Natural killer cell (primary cell): Measurements from ENCODE around the gene STOML1. TPM values are rescaled to one million over a fixed set of nuclear protein-coding genes. Genes with fewer than 3 reads are reported as not detected.
A peak's percentile ranks its signal among the peaks of the same experiment; 100 is the strongest.

Source experiments
- ATAC-seq, 3 donors: fragments of 150-1000 bp in 2 of 3; fragments of 200-7000 bp in 1 of 3; cut with Tn5 transposase; 1 replicate in 1 of 3; 2 replicates in 2 of 3; pipeline ENCODE4 v1.10.0; 2021; ENCODE audit warnings: mild to moderate bottlenecking in 2 of 3, moderate library complexity in 2 of 3
- DNase-seq, 2 donors: peaks; one replicate each; pipeline versions ENCODE4 v3.0.0 to v3.0.0-alpha.2; 2013 to 2021; ENCODE audit warnings: mixed read lengths in 1 of 2
- H3K27ac ChIP-seq: one replicate; pipeline ENCODE4 v1.5.1; 2013; ENCODE audit warnings: mild to moderate bottlenecking, low read length
- H3K27me3 ChIP-seq: one replicate; pipeline ENCODE4 v1.6.1; 2013; ENCODE audit warnings: low read length; ENCODE audit not compliant: control insufficient read depth, insufficient read depth
- H3K36me3 ChIP-seq: one replicate; pipeline ENCODE4 v1.6.1; 2013; ENCODE audit warnings: low read length; ENCODE audit not compliant: control insufficient read depth, insufficient read depth
- H3K4me1 ChIP-seq: one replicate; pipeline ENCODE4 v1.6.1; 2013; ENCODE audit warnings: low read length; ENCODE audit not compliant: control insufficient read depth, insufficient read depth
- H3K4me3 ChIP-seq: one replicate; pipeline ENCODE4 v1.5.1; 2013; ENCODE audit warnings: low read length
- H3K9me3 ChIP-seq: one replicate; pipeline ENCODE4 v1.6.1; 2013; ENCODE audit warnings: low read length; ENCODE audit not compliant: control insufficient read depth, insufficient read depth
- H3K27ac Mint-ChIP-seq, 2 donors: one replicate each; pipeline ENCODE4 v1.8.0; 2022; ENCODE audit warnings: mild to moderate bottlenecking in 2 of 2, mixed read lengths in 2 of 2, moderate library complexity in 1 of 2
- H3K27me3 Mint-ChIP-seq, 2 donors: one replicate each; pipeline ENCODE4 v1.8.0; 2022; ENCODE audit warnings: low read depth in 2 of 2, mixed read lengths in 2 of 2
- H3K36me3 Mint-ChIP-seq: one replicate; pipeline ENCODE4 v1.8.0; 2022; ENCODE audit warnings: mixed read lengths
- H3K4me1 Mint-ChIP-seq, 2 donors: one replicate each; pipeline ENCODE4 v1.8.0; 2022; ENCODE audit warnings: mixed read lengths in 2 of 2
- H3K4me3 Mint-ChIP-seq: one replicate; pipeline ENCODE4 v1.8.0; 2022; ENCODE audit warnings: mild to moderate bottlenecking, moderate library complexity, mixed read lengths
- H3K9me3 Mint-ChIP-seq, 2 donors: one replicate each; pipeline ENCODE4 v1.8.0; 2022; ENCODE audit warnings: mixed read lengths in 2 of 2
- CTCF ChIP-seq: fragments of 200-600 bp; IDR thresholded peaks from one replicate; pipeline ENCODE4 v1.8.0; 2022; ENCODE audit warnings: antibody characterized with exemption
- WGBS: methylation state at CpG from one replicate; pipeline ENCODE4 v1.1.7; 2013; ENCODE audit warnings: missing lambda C conversion rate; ENCODE audit not compliant: insufficient coverage; 5-methylcytosine and 5-hydroxymethylcytosine counted together
- intact Hi-C: fragments of 100-400 bp; cut with micrococcal nuclease; formaldehyde crosslinking; loops from one replicate; pipeline ENCODE4 v1.14.2; 2022
- total RNA-seq, 4 donors: library from RNA; stranded (reverse); fragments of 120-200 nt in 1 of 4; gene quantifications; one replicate each; pipeline versions ENCODE4 v1.2.3 to v1.2.4, GENCODE V29; 2013 to 2022

STOML1 gene
- total RNA-seq, 3 donors from 2014 or later (not counting 1 experiment from before 2014, with no cell fraction given), result 5.6 to 8.2 (median 7.0) TPM

DNA sequence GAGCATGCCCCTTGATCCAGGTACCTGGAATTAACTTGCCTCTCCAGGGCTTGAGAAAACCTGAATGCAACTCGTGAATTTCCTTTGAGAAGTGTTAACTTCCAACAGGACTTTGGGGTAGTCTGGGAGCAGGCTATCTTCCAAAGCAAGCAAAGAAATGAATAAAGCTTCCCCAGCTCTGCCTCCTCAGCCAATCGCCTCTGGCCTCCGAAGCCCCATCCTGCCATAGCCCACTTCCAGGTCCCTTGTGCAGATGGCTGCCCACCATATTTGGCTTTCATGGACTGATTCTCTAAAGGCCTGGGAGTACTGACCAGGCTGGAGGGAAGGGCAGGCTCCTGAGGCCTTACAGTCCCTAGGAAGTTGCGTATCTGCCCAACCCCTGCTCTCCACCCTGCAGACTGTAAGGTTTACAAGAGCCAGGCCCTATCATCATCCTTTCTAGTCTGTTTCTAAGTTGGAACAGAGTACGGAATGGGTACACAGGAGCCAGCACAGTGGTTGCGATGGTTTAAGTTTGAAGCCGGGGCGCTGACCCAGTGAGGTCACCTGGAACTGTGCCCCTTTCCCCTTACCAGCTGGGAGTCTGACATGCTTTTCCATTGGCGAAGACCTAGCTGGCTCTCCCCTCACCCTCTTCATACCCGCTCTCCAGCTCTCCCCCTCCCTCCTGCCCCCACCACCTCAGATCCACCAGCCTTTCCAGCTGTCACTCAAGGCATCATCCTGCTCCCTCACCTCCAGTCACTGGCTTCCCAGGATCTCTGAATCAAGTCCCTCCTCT is 1.3 kb upstream of the STOML1 start:
- DNase-seq (no peak), ATAC-seq (no peak)
- peak overlapping the region; percentile 99 for H3K4me3 Mint-ChIP-seq
- Histone ChIP-seq H3K27ac (no peak overlapping the region), H3K36me3 (peaks cover 9% of the 10 kb centered on the region), H3K27me3 (no peaks in the 10 kb centered on the region), H3K4me3 (no peak overlapping the region), H3K9me3 (no peaks in the 10 kb centered on the region), H3K4me1 (peaks cover 59% of the 10 kb centered on the region)
- no peak for TF ChIP-seq CTCF
- H3K27me3 Mint-ChIP-seq, result no peaks in the 10 kb centered on the region
- H3K27ac Mint-ChIP-seq, result peak overlapping the region; percentile 89 to 95
- intact Hi-C loops, result no loop called here
- 96% methylated on average over 10 of the region's 10 CpGs for whole genome bisulfite sequencing
- H3K36me3 Mint-ChIP-seq, result no peaks in the 10 kb centered on the region
- peaks cover 45 to 67% of the 10 kb centered on the region in 2 donors for H3K4me1 Mint-ChIP-seq
- H3K9me3 Mint-ChIP-seq, result no peaks in the 10 kb centered on the region

- peaks cover 42 to 61% of the 10 kb centered on the region in 2 donors for H3K4me1 Mint-ChIP-seq
- H3K36me3 ChIP-seq, result peaks cover 2% of the 10 kb centered on the region
- DNase-seq, result peak in 1 of 2 donors; percentile 31
- no peaks in the 10 kb centered on the region for H3K9me3 Mint-ChIP-seq
- TF ChIP-seq CTCF, result peak; percentile 55
- no peaks in the 10 kb centered on the region for H3K27me3 ChIP-seq
- WGBS, result 82% methylated on average over 5 of the region's 5 CpGs
- ATAC-seq, result no peak
- no peaks in the 10 kb centered on the region for H3K9me3 ChIP-seq
- peak overlapping the region; percentile 35 for H3K27ac ChIP-seq
- peak overlapping the region; percentile 8 for H3K4me3 ChIP-seq
- peaks cover 51% of the 10 kb centered on the region for H3K4me1 ChIP-seq
- H3K27me3 Mint-ChIP-seq, result no peaks in the 10 kb centered on the region
- intact Hi-C loops, result no loop called here
- peak overlapping the region; percentile 51 to 79 for H3K27ac Mint-ChIP-seq
- peak overlapping the region; percentile 89 for H3K4me3 Mint-ChIP-seq
- H3K36me3 Mint-ChIP-seq, result no peaks in the 10 kb centered on the region
Measured at GRCh38 chr15:73992594-73992898, 451 bp upstream of the STOML1 start.

DNA sequence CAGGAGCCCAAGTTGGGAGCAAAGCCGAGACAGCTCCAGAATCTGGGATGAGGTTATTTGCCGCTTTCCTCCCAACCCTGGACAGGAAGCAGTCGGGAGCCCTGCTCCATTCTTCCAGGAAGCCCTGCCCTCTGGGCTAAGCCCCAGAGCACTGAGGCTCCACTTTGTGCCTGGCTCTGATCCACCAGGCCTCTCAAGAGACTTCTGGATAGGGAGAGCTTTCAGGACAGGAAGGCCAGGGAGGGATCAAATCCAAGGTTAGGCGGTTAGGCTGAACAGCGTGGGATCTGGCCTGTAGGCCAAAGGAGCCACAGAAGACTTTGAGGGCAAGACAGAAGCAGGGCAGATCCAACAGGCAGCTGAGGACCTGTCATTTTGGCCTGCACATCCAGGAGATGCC is 835 bp downstream of the STOML1 start:
- WGBS, result 98% methylated on average over 5 of the region's 5 CpGs
- H3K27ac Mint-ChIP-seq, result peak overlapping the region; percentile 46 to 79
- DNase-seq, result no peak
- peak overlapping the region; percentile 89 for H3K4me3 Mint-ChIP-seq
- Histone ChIP-seq H3K27me3 (no peaks in the 10 kb centered on the region), H3K36me3 (peaks cover 2% of the 10 kb centered on the region), H3K9me3 (no peaks in the 10 kb centered on the region), H3K4me1 (peaks cover 42% of the 10 kb centered on the region), H3K4me3 (peak overlapping the region; percentile 46), H3K27ac (no peak overlapping the region)
- TF ChIP-seq CTCF, result no peak
- H3K36me3 Mint-ChIP-seq, result no peaks in the 10 kb centered on the region
- H3K9me3 Mint-ChIP-seq, result no peaks in the 10 kb centered on the region
- intact Hi-C loops, result no loop called here
- H3K27me3 Mint-ChIP-seq, result no peaks in the 10 kb centered on the region
- ATAC-seq, result no peak
- H3K4me1 Mint-ChIP-seq, result peaks cover 29 to 54% of the 10 kb centered on the region in 2 donors
